ENCODE measurements around the gene TRPM6. TPM values are rescaled to one million over a fixed set of nuclear protein-coding genes. Genes with fewer than 3 reads are reported as not detected.

Gene TRPM6
- total RNA-seq, 1 donor from 2014 or later = not detected

DNA sequence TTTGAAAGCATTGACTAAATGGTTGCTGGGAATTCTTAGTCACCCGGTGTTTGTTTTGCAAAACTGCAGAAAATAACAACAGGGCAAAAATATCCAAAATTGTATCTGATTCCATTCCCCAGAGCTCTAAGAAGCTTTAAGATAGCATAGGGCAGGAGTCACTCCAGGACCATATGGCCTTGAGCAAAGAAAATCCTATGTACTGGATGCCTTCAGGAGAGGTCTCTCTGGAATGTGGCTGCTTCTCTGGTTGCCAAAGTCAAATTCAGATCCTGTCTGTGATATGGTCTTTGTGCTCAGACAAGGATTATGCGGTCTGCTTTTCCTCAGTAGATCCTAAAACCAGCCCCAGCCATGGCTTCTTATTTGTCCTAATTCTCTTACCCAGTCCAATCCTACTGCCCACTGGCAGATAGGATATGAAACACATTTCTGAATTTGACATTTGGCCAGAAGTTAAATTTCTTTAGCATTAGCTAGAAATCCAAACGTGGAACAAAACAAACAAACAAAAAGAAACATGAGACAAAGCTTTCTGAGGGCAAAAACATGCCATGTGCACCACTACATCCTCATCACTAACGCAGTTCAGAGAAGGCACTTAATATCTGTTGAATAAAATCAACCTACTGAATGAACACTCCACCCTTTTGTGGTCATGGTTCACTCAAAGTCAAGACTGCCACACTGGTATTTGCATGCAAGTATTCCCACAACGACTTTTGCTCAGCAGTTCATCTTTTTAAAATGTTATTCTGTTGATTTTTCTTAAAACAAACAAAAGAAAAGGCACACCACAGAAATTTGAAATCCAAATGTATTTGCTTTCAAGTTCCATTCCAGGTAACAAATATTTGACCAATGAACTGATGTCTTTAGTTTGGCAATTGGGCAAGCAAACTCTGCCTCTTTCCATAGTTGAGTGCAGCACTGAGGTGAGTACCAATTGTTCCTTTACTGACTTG lies 165.7 kb downstream of the TRPM6 start:
- Mint-ChIP-seq H3K4me3 (no peak overlapping the region), H3K4me1 (no peaks in the 10 kb centered on the region), H3K9me3 (peaks cover 3% of the 10 kb centered on the region), H3K27me3 (ENCODE audit: low read depth) (no peaks in the 10 kb centered on the region), H3K27ac (ENCODE audit: unreplicated experiment) (no peak overlapping the region), H3K36me3 (ENCODE audit: low read depth) (no peaks in the 10 kb centered on the region)
- DNase-seq (ENCODE audit: low read depth, low spot score) = no peak
- TF ChIP-seq, protein P1, sequence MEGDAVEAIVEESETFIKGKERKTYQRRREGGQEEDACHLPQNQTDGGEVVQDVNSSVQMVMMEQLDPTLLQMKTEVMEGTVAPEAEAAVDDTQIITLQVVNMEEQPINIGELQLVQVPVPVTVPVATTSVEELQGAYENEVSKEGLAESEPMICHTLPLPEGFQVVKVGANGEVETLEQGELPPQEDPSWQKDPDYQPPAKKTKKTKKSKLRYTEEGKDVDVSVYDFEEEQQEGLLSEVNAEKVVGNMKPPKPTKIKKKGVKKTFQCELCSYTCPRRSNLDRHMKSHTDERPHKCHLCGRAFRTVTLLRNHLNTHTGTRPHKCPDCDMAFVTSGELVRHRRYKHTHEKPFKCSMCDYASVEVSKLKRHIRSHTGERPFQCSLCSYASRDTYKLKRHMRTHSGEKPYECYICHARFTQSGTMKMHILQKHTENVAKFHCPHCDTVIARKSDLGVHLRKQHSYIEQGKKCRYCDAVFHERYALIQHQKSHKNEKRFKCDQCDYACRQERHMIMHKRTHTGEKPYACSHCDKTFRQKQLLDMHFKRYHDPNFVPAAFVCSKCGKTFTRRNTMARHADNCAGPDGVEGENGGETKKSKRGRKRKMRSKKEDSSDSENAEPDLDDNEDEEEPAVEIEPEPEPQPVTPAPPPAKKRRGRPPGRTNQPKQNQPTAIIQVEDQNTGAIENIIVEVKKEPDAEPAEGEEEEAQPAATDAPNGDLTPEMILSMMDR (conservative IDR thresholded peaks at IDR 0.05) = no peak

DNA sequence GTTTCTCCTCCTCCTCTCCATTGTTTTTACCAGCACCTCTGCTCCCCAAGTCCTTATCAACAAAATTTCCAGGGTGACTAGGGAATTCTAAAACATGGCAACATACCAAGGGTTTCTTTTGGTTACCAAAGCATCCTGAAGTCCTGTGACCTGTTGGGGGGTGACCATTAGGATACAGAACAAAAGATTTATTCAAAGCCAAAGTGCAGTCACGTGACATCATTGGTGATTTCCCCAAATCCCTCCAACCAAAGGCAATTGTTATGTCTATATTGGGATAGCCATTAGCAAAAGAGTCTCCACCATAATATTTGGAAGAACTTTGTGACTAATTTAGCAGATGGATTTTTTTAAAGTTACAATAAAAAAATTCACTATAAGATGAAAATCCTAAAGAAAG lies 168.4 kb downstream of the TRPM6 start:
- TF ChIP-seq, protein P1 (conservative IDR thresholded peaks at IDR 0.05) = no peak
- Mint-ChIP-seq H3K4me3 (no peak overlapping the region), H3K36me3 (ENCODE audit: low read depth) (no peaks in the 10 kb centered on the region), H3K9me3 (peaks cover 3% of the 10 kb centered on the region), H3K27me3 (ENCODE audit: low read depth) (no peaks in the 10 kb centered on the region), H3K4me1 (no peaks in the 10 kb centered on the region), H3K27ac (ENCODE audit: unreplicated experiment) (no peak overlapping the region)
- no peak for DNase-seq (ENCODE audit: low read depth, low spot score)

DNA sequence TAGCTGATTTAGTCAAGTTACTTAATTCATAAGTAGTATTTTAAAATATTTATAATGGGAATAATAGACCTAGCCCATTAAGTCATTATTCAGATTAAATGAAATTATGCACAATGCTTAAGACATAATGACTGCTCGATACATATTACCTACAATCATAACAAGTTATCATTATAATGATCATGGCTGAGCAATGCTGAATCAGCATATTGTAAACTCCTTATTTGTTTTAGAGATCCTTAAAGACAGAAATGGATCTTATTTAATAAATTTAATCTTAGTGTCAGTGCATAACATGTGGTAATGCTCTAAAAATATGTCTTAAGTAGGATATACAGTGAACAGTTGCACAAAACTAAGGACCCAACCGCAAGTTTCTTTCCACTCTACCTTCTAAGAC lies 169.0 kb downstream of the TRPM6 start:
- DNase-seq (ENCODE audit: low read depth, low spot score) = no peak
- Mint-ChIP-seq H3K4me3 (no peak overlapping the region), H3K27ac (ENCODE audit: unreplicated experiment) (no peak overlapping the region), H3K36me3 (ENCODE audit: low read depth) (no peaks in the 10 kb centered on the region), H3K9me3 (peaks cover 3% of the 10 kb centered on the region), H3K4me1 (no peaks in the 10 kb centered on the region), H3K27me3 (ENCODE audit: low read depth) (no peaks in the 10 kb centered on the region)
- TF ChIP-seq, protein P1 (conservative IDR thresholded peaks at IDR 0.05) = no peak

DNA sequence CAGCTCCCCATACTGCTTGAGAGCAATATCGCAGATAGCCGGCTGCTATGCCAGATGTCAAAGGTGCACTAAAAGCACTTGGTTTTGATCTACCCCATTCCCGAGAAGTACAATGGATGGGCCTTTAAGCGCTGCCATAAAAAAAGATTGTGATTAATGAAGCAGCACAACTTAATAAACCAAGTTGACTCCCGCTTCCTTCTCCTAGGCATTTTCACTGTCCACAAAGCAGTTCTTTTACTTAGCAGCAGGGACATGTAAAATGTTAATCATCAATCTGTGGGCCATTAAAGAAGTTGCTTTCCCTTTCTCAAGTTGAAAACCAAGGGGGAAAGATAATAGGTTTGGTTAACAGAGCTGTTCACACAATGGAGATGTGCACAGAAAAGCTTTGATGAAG lies 176.4 kb downstream of the TRPM6 start:
- H3K36me3 Mint-ChIP-seq (ENCODE audit: low read depth) = no peaks in the 10 kb centered on the region
- peaks cover 2% of the 10 kb centered on the region for H3K27me3 Mint-ChIP-seq (ENCODE audit: low read depth)
- TF ChIP-seq, protein P1 (conservative IDR thresholded peaks at IDR 0.05) = no peak
- H3K4me1 Mint-ChIP-seq = no peaks in the 10 kb centered on the region
- H3K4me3 Mint-ChIP-seq = no peak overlapping the region
- no peak for DNase-seq (ENCODE audit: low read depth, low spot score)
- H3K27ac Mint-ChIP-seq (ENCODE audit: unreplicated experiment) = no peak overlapping the region
- no peaks in the 10 kb centered on the region for H3K9me3 Mint-ChIP-seq

DNA sequence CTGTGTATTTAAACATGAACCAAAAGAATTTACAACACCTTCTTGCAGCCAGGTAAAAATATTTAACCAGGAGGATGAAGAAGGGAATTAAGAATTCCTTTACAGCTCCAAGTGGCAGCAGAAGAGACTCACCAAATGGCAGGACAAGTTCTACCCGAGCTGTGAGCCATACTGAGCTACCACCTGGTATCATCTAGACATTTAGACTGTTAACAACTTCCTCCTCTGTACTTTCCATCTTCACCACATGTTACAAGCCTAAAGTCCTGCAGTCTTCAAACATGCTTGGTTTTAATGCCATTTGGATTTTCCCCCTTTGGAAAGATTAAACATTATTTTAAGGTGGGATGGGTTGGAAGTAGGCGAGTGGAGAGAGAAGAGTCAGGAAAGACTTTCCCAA lies 190.2 kb downstream of the TRPM6 start:
- Mint-ChIP-seq H3K4me1 (no peaks in the 10 kb centered on the region), H3K9me3 (peaks cover 2% of the 10 kb centered on the region), H3K27ac (ENCODE audit: unreplicated experiment) (no peak overlapping the region), H3K27me3 (ENCODE audit: low read depth) (peaks cover 7% of the 10 kb centered on the region), H3K36me3 (ENCODE audit: low read depth) (no peaks in the 10 kb centered on the region), H3K4me3 (no peak overlapping the region)
- TF ChIP-seq, protein P1 (conservative IDR thresholded peaks at IDR 0.05) = no peak
- no peak for DNase-seq (ENCODE audit: low read depth, low spot score)
